HG03378 (cell line): ENCODE data around the gene HSP90B1.

Source experiments
- ATAC-seq: cut with Tn5 transposase; IDR thresholded peaks from one replicate; pipeline ENCODE4 v1.9.1; 2021; ENCODE audit warnings: mild to moderate bottlenecking, moderate library complexity; ENCODE audit not compliant: unreplicated experiment

Gene HSP90B1

GRCh38 chr12:103969391-103969790, 39.2 kb downstream of the HSP90B1 start:
- no peak for ATAC-seq

GRCh38 chr12:103973909-103974308, 43.7 kb downstream of the HSP90B1 start:
- ATAC-seq: no peak

GRCh38 chr12:103975368-103975767, 45.2 kb downstream of the HSP90B1 start:
- ATAC-seq: no peak

- no peak for ATAC-seq
These were observed 48.3 kb downstream of the HSP90B1 start for GRCh38 chr12:103978384-103978982.

- no peak for ATAC-seq
These were observed 56.6 kb downstream of the HSP90B1 start for GRCh38 chr12:103986829-103987228.

GRCh38 chr12:103994235-103994634, 64.0 kb downstream of the HSP90B1 start:
- no peak for ATAC-seq

GRCh38 chr12:103996595-103996994, 66.4 kb downstream of the HSP90B1 start:
- ATAC-seq: no peak

GRCh38 chr12:103997286-103997900, 67.2 kb downstream of the HSP90B1 start:
- no peak for ATAC-seq
